Neuronal stem cell (in vitro differentiated cells): ENCODE data around the gene DLG2.

ENCODE experiments used
- DNase-seq: peaks from one replicate; pipeline ENCODE4 v3.0.0-alpha.2; 2013; ENCODE audit warnings: low spot score
- H2AFZ ChIP-seq: one replicate; pipeline ENCODE4 v1.6.1; 2013; ENCODE audit warnings: mild to moderate bottlenecking, low read length, inconsistent platforms
- H2AK5ac ChIP-seq: 2 replicates; pipeline ENCODE4 v1.6.1; 2013; ENCODE audit warnings: low read depth, mild to moderate bottlenecking, inconsistent platforms, low read length, moderate library complexity, mixed read lengths
- H2BK120ac ChIP-seq: 2 replicates; pipeline ENCODE4 v1.6.1; 2013; ENCODE audit warnings: low read depth, mild to moderate bottlenecking, inconsistent platforms, low read length, moderate library complexity, mixed read lengths
- H2BK12ac ChIP-seq: one replicate; pipeline ENCODE4 v1.6.1; 2013; ENCODE audit warnings: low read length, inconsistent platforms
- H2BK15ac ChIP-seq: 2 replicates; pipeline ENCODE4 v1.6.1; 2013; ENCODE audit warnings: mild to moderate bottlenecking, low read length, inconsistent platforms, mixed read lengths
- H2BK5ac ChIP-seq: one replicate; pipeline ENCODE4 v1.6.1; 2013; ENCODE audit warnings: inconsistent platforms, mild to moderate bottlenecking, low read length, moderate library complexity
- H3K14ac ChIP-seq: one replicate; pipeline ENCODE4 v1.6.1; 2013; ENCODE audit warnings: low read length, inconsistent platforms
- H3K18ac ChIP-seq: 2 replicates; pipeline ENCODE4 v1.6.1; 2013; ENCODE audit warnings: low read length, inconsistent platforms
- H3K23ac ChIP-seq: 2 replicates; pipeline ENCODE4 v1.6.1; 2013; ENCODE audit warnings: low read depth, mild to moderate bottlenecking, mixed read lengths, low read length, inconsistent platforms; ENCODE audit not compliant: poor library complexity
- H3K27ac ChIP-seq: replicated peaks from 3 replicates; pipeline ENCODE4 v1.5.1; 2013; ENCODE audit warnings: low read length, inconsistent platforms
- H3K27me3 ChIP-seq, 3 experiments: 2 replicates each; pipeline ENCODE4 v1.6.1; 2013; ENCODE audit warnings: low read length in 3 of 3, mild to moderate bottlenecking in 2 of 3, inconsistent platforms in 1 of 3, low read depth in 1 of 3, mixed read lengths in 1 of 3, moderate library complexity in 1 of 3; ENCODE audit not compliant: control insufficient read depth in 3 of 3, insufficient read depth in 3 of 3
- H3K36me3 ChIP-seq, 2 donors: replicated peaks in 1 of 2; 2 replicates each; pipeline ENCODE4 v1.6.1; 2013; ENCODE audit warnings: low read length in 2 of 2; ENCODE audit not compliant: control insufficient read depth in 2 of 2, insufficient read depth in 2 of 2
- H3K4ac ChIP-seq: 2 replicates; pipeline ENCODE4 v1.6.1; 2013; ENCODE audit warnings: inconsistent platforms, mild to moderate bottlenecking, low read length, moderate library complexity
- H3K4me1 ChIP-seq, 2 donors: 1 replicate in 1 of 2; 2 replicates in 1 of 2; pipeline ENCODE4 v1.6.1; 2013; ENCODE audit warnings: low read length in 2 of 2, low read depth in 1 of 2; ENCODE audit not compliant: control insufficient read depth in 2 of 2, insufficient read depth in 1 of 2
- H3K4me2 ChIP-seq: one replicate; pipeline ENCODE4 v1.6.1; 2013; ENCODE audit warnings: mild to moderate bottlenecking, low read length, inconsistent platforms; ENCODE audit not compliant: insufficient read depth, poor library complexity, severe bottlenecking
- H3K4me3 ChIP-seq, 2 donors: 2 replicates each; pipeline ENCODE4 v1.5.1; 2013; ENCODE audit warnings: low read length in 2 of 2, mild to moderate bottlenecking in 2 of 2, inconsistent platforms in 1 of 2, moderate library complexity in 1 of 2
- H3K79me1 ChIP-seq: one replicate; pipeline ENCODE4 v1.6.1; 2013; ENCODE audit warnings: low read depth, mild to moderate bottlenecking, inconsistent platforms, low read length, moderate library complexity
- H3K9ac ChIP-seq: one replicate; pipeline ENCODE4 v1.6.1; 2013; ENCODE audit warnings: mild to moderate bottlenecking, low read depth, low read length, inconsistent platforms; ENCODE audit not compliant: poor library complexity
- H3K9me3 ChIP-seq, 2 donors: replicated peaks in 1 of 2; 2 replicates each; pipeline versions ENCODE3 to v1.6.1; 2013; ENCODE audit warnings: low read length in 2 of 2, mild to moderate bottlenecking in 2 of 2, inconsistent platforms in 1 of 2, low read depth in 1 of 2, mixed read lengths in 1 of 2, moderate library complexity in 1 of 2; ENCODE audit not compliant: control insufficient read depth in 2 of 2, insufficient read depth in 1 of 2
- H4K8ac ChIP-seq: one replicate; pipeline ENCODE4 v1.6.1; 2013; ENCODE audit warnings: low read depth, mild to moderate bottlenecking, inconsistent platforms, low read length, moderate library complexity
- H4K91ac ChIP-seq: one replicate; pipeline ENCODE4 v1.6.1; 2013; ENCODE audit warnings: low read length, low read depth, mild to moderate bottlenecking, inconsistent platforms; ENCODE audit not compliant: poor library complexity
- WGBS, 2 donors: extraction: QIAGEN DNeasy Blood & Tissue Kit; methylation state at CpG; one replicate each; pipeline ENCODE4 v1.1.7; 2013; ENCODE audit warnings: missing lambda C conversion rate in 2 of 2, mixed read lengths in 1 of 2; ENCODE audit not compliant: insufficient read length in 2 of 2, insufficient replicate concordance in 1 of 2; ENCODE audit errors: extremely low coverage in 2 of 2; 5-methylcytosine and 5-hydroxymethylcytosine counted together

DLG2 gene

DNA sequence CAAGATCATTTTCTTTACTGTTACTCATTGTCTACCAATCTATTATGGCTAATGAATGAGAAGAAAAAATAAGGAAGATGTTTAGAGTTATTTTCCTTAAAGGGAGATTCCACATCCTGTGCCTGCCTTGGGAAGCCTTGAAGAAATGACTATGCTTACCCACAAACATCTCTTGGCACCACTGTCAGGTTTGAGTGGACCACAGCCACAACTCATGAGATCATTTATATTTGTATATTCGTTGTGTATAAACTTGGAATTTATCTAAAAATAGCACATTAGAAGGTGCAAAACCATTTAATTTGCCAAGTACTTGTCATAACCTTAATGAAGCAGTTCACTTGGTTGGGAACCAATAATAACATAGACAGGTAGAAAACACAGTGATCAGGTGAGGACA, 740.8 kb downstream of the DLG2 start:
- Histone ChIP-seq H4K8ac (no peak overlapping the region), H3K27ac (no peak overlapping the region)

DNA sequence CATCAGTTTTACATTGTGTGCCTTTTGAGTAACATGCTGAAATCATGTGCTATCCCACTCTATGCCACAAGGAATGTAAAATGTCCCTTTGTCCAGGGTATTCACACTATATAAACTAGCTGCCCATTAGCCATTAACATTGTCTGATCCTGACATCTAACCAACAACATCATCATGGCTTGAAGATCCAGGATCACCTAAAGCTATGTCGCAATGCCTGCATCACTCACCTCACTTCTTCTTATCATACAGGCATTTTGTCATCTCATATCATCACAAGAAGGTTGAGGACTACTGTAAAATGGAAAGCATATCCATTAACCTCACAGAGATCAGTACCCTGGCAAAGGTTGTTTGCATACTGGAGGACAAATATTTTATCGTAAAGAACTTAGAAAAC, 742.3 kb downstream of the DLG2 start:
- no peaks in the 10 kb centered on the region for H3K79me1 ChIP-seq
- no peaks in the 10 kb centered on the region for H3K36me3 ChIP-seq
- no peak overlapping the region for H2BK120ac ChIP-seq
- no peak overlapping the region for H3K9ac ChIP-seq
- H2BK12ac ChIP-seq: no peak overlapping the region
- H3K27me3 ChIP-seq: no peaks in the 10 kb centered on the region
- H3K9me3 ChIP-seq: no peaks in the 10 kb centered on the region
- no peak overlapping the region for H3K4ac ChIP-seq
- no peak overlapping the region for H2BK5ac ChIP-seq
- H3K14ac ChIP-seq: no peak overlapping the region
- no peak overlapping the region for H2AFZ ChIP-seq
- H4K8ac ChIP-seq: no peak overlapping the region
- no CpG with 5 or more reads among the region's 2 CpGs for WGBS, 2 donors
- no peak overlapping the region for H3K18ac ChIP-seq
- no peak overlapping the region for H3K4me2 ChIP-seq
- H3K27ac ChIP-seq: no peak overlapping the region
- no peaks in the 10 kb centered on the region for H3K4me1 ChIP-seq
- H4K91ac ChIP-seq: no peak overlapping the region
- DNase-seq: no peak
- H2BK15ac ChIP-seq: no peak overlapping the region
- no peak overlapping the region for H2AK5ac ChIP-seq
- no peak overlapping the region for H3K23ac ChIP-seq
- H3K4me3 ChIP-seq: no peak overlapping the region

More for the DNA sequence above, 740.8 kb downstream of the DLG2 start:
- Histone ChIP-seq H2AFZ (no peak overlapping the region), H2BK12ac (no peak overlapping the region), H3K4ac (no peak overlapping the region), H3K14ac (no peak overlapping the region), H2BK5ac (no peak overlapping the region), H2AK5ac (no peak overlapping the region), H4K91ac (no peak overlapping the region), H3K18ac (no peak overlapping the region), H3K4me3 (no peak overlapping the region), H3K9me3 (no peaks in the 10 kb centered on the region), H3K36me3 (no peaks in the 10 kb centered on the region), H3K23ac (no peak overlapping the region), H3K27me3 (no peaks in the 10 kb centered on the region), H3K9ac (no peak overlapping the region), H2BK15ac (no peak overlapping the region), H3K4me2 (no peak overlapping the region), H3K79me1 (no peaks in the 10 kb centered on the region), H3K4me1 (peaks cover 6% of the 10 kb centered on the region in 2 donors), H2BK120ac (no peak overlapping the region)
- WGBS, 2 donors: no CpG with 5 or more reads among the region's 1 CpG
- no peak for DNase-seq

DNA sequence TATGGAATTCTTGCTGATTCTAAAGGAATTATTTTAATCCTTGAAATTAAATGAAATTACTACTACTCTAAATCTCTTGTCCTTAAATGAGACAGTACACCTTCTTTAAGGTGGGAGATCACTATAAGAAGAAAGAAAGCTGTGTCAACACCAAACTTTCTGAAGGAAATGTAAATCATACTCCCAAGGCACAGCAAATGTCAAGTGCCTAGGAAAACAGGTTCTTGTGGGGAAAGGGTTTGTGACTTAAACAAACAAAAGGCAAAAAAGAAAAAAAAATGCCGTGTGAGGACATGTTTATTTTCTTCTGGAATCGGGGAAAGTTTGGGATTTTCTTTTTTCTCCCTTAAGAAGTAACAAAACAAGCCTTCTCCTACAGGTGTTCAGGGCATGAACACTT, 745.1 kb downstream of the DLG2 start:
- WGBS, 2 donors: no CpG with 5 or more reads among the region's 2 CpGs
- Histone ChIP-seq H3K9ac (no peak overlapping the region), H3K27me3 (no peaks in the 10 kb centered on the region), H2BK5ac (no peak overlapping the region), H3K18ac (no peak overlapping the region), H2AK5ac (no peak overlapping the region), H3K4ac (no peak overlapping the region), H3K36me3 (no peaks in the 10 kb centered on the region), H2BK120ac (no peak overlapping the region), H3K27ac (no peak overlapping the region), H3K4me2 (no peak overlapping the region), H4K8ac (no peak overlapping the region), H3K14ac (no peak overlapping the region), H2AFZ (no peak overlapping the region), H3K4me3 (no peak overlapping the region), H2BK15ac (no peak overlapping the region), H2BK12ac (no peak overlapping the region), H3K9me3 (no peaks in the 10 kb centered on the region), H3K23ac (no peak overlapping the region), H4K91ac (no peak overlapping the region), H3K79me1 (no peaks in the 10 kb centered on the region), H3K4me1 (no peaks in the 10 kb centered on the region)
- DNase-seq: no peak

DNA sequence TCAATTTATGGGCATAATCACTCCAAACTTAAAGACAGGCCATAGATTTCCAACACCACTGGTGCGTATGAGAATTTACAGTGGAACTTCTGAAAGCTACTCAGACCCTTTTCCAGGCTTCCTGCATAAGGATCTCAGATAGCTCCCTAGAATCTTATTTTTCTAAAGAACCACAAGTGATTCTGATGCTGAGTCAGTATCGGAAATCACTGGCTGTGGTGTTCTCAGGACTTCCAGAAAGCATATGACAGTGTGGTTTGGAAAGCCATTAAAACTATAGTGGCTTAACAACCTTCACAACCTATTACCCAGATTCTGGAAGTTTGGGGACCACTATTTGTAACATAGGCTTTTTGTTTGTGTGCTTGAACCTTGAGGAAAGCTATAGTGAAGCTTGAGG, 756.0 kb downstream of the DLG2 start:
- Histone ChIP-seq H3K27me3 (no peaks in the 10 kb centered on the region), H3K9me3 (no peaks in the 10 kb centered on the region), H4K8ac (no peak overlapping the region), H3K4ac (no peak overlapping the region), H3K23ac (no peak overlapping the region), H2AK5ac (no peak overlapping the region), H3K18ac (no peak overlapping the region), H3K79me1 (no peaks in the 10 kb centered on the region), H3K14ac (no peak overlapping the region), H2BK5ac (no peak overlapping the region), H3K4me3 (no peak overlapping the region), H3K4me1 (peaks cover 0 to 10% of the 10 kb centered on the region in 2 donors), H3K27ac (no peak overlapping the region), H4K91ac (no peak overlapping the region), H3K4me2 (no peak overlapping the region), H2BK15ac (no peak overlapping the region), H3K36me3 (no peaks in the 10 kb centered on the region), H2AFZ (no peak overlapping the region), H3K9ac (no peak overlapping the region), H2BK12ac (no peak overlapping the region), H2BK120ac (no peak overlapping the region)
- WGBS, 2 donors: no CpG with 5 or more reads among the region's 2 CpGs
- no peak for DNase-seq
